ENCODE results near the gene PRKG1. TPM values are rescaled to one million over a fixed set of nuclear protein-coding genes. Genes with fewer than 3 reads are reported as not detected.

Gene PRKG1
- total RNA-seq, 1 donor from 2014 or later = 4.6 TPM

GRCh38 chr10:51643734-51644133 lies 569.4 kb downstream of the PRKG1 start:
- no peak for DNase-seq (ENCODE audit: low spot score, unreplicated experiment)
- peaks cover 16% of the 10 kb centered on the region for H3K4me1 Mint-ChIP-seq (ENCODE audit: low read depth)
- peaks cover 1% of the 10 kb centered on the region for H3K36me3 Mint-ChIP-seq (ENCODE audit: insufficient read depth)
- H3K9me3 Mint-ChIP-seq (ENCODE audit: low read depth) = no peaks in the 10 kb centered on the region
- no peak for TF ChIP-seq CTCF (IDR thresholded peaks at IDR 0.05; ENCODE audit: unreplicated experiment)
- H3K27ac Mint-ChIP-seq = peak overlapping the region; percentile 43
- H3K27me3 Mint-ChIP-seq = no peaks in the 10 kb centered on the region
- H3K4me3 Mint-ChIP-seq (ENCODE audit: low read depth) = no peak overlapping the region

GRCh38 chr10:51649064-51649463 lies 574.8 kb downstream of the PRKG1 start:
- Mint-ChIP-seq H3K4me3 (ENCODE audit: low read depth) (no peak overlapping the region), H3K27me3 (no peaks in the 10 kb centered on the region), H3K27ac (no peak overlapping the region), H3K9me3 (ENCODE audit: low read depth) (no peaks in the 10 kb centered on the region), H3K4me1 (ENCODE audit: low read depth) (peaks cover 2% of the 10 kb centered on the region), H3K36me3 (ENCODE audit: insufficient read depth) (no peaks in the 10 kb centered on the region)
- TF ChIP-seq CTCF (IDR thresholded peaks at IDR 0.05; ENCODE audit: unreplicated experiment) = no peak
- no peak for DNase-seq (ENCODE audit: low spot score, unreplicated experiment)

GRCh38 chr10:51651063-51651462 lies 576.8 kb downstream of the PRKG1 start:
- no peak overlapping the region for H3K27ac Mint-ChIP-seq
- H3K36me3 Mint-ChIP-seq (ENCODE audit: insufficient read depth) = no peaks in the 10 kb centered on the region
- H3K27me3 Mint-ChIP-seq = no peaks in the 10 kb centered on the region
- no peaks in the 10 kb centered on the region for H3K9me3 Mint-ChIP-seq (ENCODE audit: low read depth)
- TF ChIP-seq CTCF (IDR thresholded peaks at IDR 0.05; ENCODE audit: unreplicated experiment) = no peak
- no peak for DNase-seq (ENCODE audit: low spot score, unreplicated experiment)
- no peak overlapping the region for H3K4me3 Mint-ChIP-seq (ENCODE audit: low read depth)
- H3K4me1 Mint-ChIP-seq (ENCODE audit: low read depth) = no peaks in the 10 kb centered on the region

- no peak overlapping the region for H3K4me3 Mint-ChIP-seq (ENCODE audit: low read depth)
- H3K27ac Mint-ChIP-seq = no peak overlapping the region
- DNase-seq (ENCODE audit: low spot score, unreplicated experiment) = no peak
- H3K27me3 Mint-ChIP-seq = no peaks in the 10 kb centered on the region
- no peak for TF ChIP-seq CTCF (IDR thresholded peaks at IDR 0.05; ENCODE audit: unreplicated experiment)
- H3K4me1 Mint-ChIP-seq (ENCODE audit: low read depth) = peaks cover 2% of the 10 kb centered on the region
- no peaks in the 10 kb centered on the region for H3K36me3 Mint-ChIP-seq (ENCODE audit: insufficient read depth)
- H3K9me3 Mint-ChIP-seq (ENCODE audit: low read depth) = no peaks in the 10 kb centered on the region
These were observed 578.7 kb downstream of the PRKG1 start for GRCh38 chr10:51653025-51653424.

GRCh38 chr10:51654918-51655317 lies 580.6 kb downstream of the PRKG1 start:
- H3K9me3 Mint-ChIP-seq (ENCODE audit: low read depth) = no peaks in the 10 kb centered on the region
- no peak overlapping the region for H3K27ac Mint-ChIP-seq

More at GRCh38 chr10:51654918-51655317, 580.6 kb downstream of the PRKG1 start:
- H3K36me3 Mint-ChIP-seq (ENCODE audit: insufficient read depth) = no peaks in the 10 kb centered on the region
- DNase-seq (ENCODE audit: low spot score, unreplicated experiment) = no peak
- no peak overlapping the region for H3K4me3 Mint-ChIP-seq (ENCODE audit: low read depth)
- peaks cover 2% of the 10 kb centered on the region for H3K4me1 Mint-ChIP-seq (ENCODE audit: low read depth)
- H3K27me3 Mint-ChIP-seq = no peaks in the 10 kb centered on the region
- TF ChIP-seq CTCF (IDR thresholded peaks at IDR 0.05; ENCODE audit: unreplicated experiment) = no peak

Measured in progenitor cell of endocrine pancreas (in vitro differentiated cells).